NCI-H187 (cell line): ENCODE measurements around the gene RMDN2.
"Not testable (repeated sequence)": the region's sequence is repeated elsewhere in the genome, so short reads cannot be mapped to it uniquely, and the experiment has no call there.

Source experiments
- DNase-seq, 2 experiments: peaks; one replicate each; lab custom pipeline; 2025; lab: John Stamatoyannopoulos, UW

Gene RMDN2

DNA sequence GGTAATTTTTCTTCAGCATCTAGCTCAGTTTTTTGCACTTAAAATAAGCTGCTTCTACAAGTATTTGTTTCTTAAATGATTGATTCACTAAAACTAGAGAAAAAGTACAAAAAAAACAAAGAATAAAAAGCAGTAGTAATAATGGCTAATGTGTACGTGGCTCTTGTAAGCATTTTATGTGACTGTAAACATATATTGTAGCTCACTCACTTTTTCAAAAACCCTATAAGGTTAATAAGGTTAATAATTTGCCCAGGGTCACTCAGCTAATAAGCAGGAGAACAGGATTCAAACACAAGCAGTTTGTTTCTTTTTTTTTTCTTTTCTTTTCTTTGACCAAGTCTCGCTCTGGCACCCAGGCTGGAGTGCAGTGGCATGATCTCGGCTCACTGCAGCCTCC, 67.5 kb downstream of the RMDN2 start:
- DNase-seq, result no peak

DNA sequence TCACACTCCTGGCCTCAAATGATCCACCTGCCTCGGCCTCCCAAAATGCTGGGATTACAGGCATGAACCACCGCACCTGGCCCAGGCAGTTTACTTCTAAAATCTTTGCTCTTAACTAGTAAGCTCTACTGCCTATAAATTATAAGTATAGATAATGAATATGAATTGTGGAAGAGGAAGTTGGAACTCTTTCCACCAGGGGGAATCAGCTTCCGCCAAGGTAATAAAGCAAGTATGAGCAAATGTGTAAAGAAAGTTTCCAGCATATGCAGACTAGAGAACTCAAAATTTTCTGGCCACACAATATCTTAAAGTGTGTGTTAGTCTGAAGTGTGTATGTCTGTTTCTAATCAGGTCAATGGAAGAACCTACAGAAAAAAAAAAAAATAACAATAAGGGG, 68.1 kb downstream of the RMDN2 start:
- no peak for DNase-seq

- DNase-seq, result no peak
Measured at GRCh38 chr2:37997629-37998028, 72.5 kb downstream of the RMDN2 start.

GRCh38 chr2:38000485-38001222, 75.6 kb downstream of the RMDN2 start:
- DNase-seq, result no peak

DNA sequence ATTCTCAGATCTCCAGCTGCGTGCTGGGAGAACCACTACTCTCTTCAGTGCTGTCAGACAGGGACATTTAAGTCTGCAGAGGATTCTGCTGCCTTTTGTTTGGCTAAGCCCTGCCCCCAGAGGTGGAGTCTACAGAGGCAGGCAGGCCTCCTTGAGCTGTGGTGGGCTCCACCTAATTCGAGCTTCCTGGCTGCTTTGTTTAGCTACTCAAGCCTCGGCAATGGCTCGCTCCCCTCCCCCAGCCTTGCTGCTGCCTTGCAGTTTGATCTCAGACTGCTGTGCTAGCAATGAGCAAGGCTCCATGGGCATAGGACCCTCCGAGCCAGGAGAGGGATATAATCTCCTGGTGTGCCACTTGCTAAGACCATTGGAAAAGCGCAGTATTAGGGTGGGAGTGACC, 85.1 kb downstream of the RMDN2 start:
- not testable (repeated sequence) for DNase-seq

GRCh38 chr2:38010995-38011394, 85.9 kb downstream of the RMDN2 start:
- no peak for DNase-seq

GRCh38 chr2:38013158-38013752, 88.2 kb downstream of the RMDN2 start:
- DNase-seq, result no peak

DNA sequence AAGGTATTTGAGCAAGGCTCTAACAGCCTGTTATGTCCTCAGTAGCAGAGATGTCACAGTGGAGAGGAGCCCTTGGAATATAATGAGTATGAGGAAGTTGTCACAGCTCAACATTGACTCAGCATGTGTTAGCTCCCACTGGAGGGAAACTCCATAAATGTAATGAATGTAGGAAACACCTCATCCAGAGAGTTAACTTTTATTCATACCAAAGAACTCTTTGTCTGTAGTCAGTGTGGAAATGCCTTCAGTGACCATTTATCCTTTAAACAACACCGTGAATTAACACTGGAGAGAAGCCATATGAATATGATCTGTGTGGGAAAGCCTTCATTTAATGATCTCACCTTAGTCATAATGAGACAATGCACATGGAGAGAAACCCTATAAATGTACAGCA, 91.1 kb downstream of the RMDN2 start:
- DNase-seq, result no peak

GRCh38 chr2:38017836-38018235, 92.7 kb downstream of the RMDN2 start:
- DNase-seq, result no peak

DNA sequence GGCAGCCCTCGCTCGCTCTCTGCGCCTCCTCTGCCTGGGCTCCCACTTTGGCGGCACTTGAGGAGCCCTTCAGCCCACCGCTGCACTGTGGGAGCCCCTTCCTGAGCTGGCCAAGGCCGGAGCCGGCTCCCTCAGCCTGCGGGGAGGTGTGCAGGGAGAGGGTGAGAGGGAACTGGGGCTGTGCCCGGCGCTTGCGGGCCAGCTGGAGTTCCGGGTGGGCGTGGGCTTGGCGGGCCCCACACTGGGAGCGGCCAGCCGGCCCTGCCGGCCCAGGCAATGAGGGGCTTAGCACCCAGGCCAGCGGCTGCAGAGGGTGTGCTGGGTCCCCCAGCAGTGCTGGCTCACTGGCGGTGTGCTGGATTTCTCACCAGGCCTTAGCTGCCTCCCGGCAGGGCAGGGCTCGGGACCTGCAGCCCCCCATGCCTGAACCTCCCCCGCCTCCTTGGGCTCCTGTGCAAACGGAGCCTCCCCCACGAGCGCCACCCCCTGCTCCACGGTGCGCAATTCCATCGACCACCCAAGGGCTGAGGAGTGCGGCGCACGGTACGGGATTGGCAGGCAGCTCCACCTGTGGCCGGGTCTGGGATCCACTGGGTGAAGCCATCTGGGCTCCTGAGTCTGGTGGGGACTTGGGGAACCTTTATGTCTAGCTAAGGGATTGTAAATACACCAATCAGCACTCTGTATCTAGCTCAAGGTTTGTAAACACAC, 95.4 kb downstream of the RMDN2 start:
- DNase-seq, result not testable (repeated sequence)

- DNase-seq, result no peak
Measured at GRCh38 chr2:38021589-38021988, 96.5 kb downstream of the RMDN2 start.

GRCh38 chr2:38026846-38027245, 101.8 kb downstream of the RMDN2 start:
- no peak for DNase-seq

DNA sequence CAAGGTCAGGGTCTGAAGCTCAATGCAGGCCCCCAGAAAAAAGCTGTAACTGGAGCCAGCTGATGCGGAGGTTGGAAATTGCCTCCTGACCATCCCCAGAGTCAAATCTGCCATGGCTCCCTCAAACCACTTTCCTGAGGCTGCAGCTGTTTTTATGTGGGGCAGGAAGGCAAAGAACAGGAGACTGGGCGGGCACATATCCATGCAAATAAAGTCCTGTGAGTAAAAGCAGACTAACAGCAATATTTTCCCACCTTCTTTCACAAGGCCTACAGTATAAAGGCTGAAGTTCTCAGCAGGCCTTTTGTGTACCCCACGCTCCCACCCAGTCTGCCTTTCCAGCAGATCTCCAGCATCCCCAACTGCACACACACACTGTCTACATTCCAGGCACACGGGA, 103.7 kb downstream of the RMDN2 start:
- no peak for DNase-seq

- DNase-seq, result no peak
Measured at GRCh38 chr2:38029512-38029911, 104.4 kb downstream of the RMDN2 start.

GRCh38 chr2:38030635-38031355, 105.7 kb downstream of the RMDN2 start:
- DNase-seq, result no peak

GRCh38 chr2:38032946-38033345, 107.9 kb downstream of the RMDN2 start:
- DNase-seq, result no peak

DNA sequence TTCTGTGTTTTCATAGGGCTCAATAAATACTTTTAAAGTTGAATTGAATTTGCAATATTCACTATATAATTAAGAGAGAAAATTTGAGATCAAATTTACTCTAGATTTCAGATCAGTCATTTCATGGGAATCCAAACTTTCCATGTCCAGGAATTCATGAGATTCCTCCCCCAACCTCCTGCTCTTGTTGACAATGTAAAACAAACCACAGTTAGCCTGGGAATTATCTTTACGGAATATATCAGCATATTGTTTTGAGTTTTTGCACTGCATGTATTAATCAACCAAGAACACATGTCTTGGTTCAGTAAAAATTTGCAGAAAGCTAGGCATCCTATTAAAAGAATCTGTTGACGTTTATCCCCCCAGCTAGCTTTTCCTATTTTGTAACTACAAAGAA, 108.6 kb downstream of the RMDN2 start:
- DNase-seq, result no peak

GRCh38 chr2:38035968-38036367, 110.9 kb downstream of the RMDN2 start:
- DNase-seq, result no peak

DNA sequence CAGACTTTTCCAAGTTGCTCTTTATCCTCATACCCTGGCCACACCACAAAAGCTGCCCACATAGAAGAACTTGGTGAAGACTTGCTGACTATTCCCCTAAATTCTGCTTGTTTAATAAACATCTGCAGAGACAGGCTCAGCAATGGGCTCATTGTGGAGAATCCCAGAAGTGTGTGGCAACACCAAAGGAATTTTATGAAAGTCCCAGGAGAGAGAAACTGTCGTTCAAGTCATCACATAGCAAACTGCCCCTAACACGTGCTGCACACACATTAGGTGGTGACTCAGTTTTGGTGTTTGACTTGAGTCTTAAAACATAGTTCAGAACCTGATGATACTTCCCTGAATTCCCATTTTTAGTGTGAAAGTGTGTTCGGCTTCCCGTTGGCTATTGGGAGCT, 112.2 kb downstream of the RMDN2 start:
- DNase-seq, result no peak

DNA sequence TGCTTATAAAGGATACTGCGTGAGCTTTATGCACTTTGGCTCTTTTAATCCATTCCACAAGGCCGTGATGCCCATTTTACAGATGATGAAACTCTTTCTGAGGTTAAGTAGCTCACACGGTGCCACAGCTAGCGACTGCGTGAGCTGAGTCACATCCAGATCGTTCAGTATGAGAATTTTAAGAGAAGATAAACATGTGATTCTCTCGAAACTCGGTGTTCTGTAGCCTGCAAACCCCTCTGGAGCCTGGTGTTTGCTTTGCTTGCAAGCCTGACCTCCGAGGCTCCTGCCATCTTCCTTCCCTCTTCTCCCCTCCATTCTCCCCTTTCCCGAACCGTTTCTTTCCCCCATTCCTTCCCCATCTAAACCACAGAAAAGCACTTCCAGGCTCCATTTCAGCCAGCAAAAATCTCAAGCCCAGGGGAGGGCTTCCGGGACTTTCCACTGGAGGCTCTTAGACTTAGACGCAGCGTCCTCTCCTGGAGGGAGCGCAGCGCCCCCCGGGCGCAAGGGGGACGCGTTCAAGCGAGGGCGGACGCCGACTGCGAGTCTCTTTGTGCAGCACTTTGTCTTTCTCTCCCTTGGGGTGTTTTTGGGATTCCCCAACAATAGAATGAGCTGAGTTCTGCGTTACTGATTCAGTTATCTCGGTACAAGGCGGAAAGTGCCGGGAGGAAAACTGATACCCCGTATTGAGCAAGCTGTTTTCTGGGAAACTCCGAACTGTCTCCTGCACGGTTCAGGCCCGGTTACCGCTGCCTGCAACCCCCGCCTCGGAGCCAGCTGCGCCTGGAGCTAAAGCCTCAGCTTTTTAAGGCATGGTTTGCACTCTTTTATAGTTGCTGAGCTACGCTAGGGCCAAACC, 112.9 kb downstream of the RMDN2 start:
- no peak for DNase-seq

DNA sequence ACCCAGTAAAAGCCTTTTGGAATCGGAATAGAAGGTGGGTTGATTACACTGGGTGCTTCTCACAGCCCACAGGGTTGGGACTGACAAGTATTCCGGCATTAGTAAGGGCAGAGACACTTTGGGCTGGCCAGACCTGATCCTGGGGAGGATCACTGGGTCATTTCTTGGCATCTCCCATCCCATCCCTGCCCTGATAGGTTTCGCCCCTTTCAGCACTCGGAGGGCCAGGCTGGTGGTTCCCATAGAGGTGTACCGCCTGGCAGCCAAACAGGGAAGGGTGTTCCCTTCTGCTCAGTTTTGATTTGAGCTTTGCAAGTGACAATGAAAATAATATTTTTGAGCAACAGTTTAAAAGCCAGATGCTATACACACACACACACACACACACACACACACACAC, 113.6 kb downstream of the RMDN2 start:
- no peak for DNase-seq
